Panc1 (cell line): ENCODE data around the gene BRICD5. TPM values are rescaled to one million over a fixed set of nuclear protein-coding genes. Genes with fewer than 3 reads are reported as not detected.

ENCODE experiments used
- ATAC-seq: fragments of 200-7000 bp; cut with Tn5 transposase; 2 replicates; pipeline ENCODE4 v1.9.1; 2020; ENCODE audit warnings: mild to moderate bottlenecking, moderate library complexity
- BruUV-seq: library from RNA; stranded (reverse); fragments of 400-500 nt; replicated peaks from 2 replicates; lab custom pipeline; 2021; lab: Mats Ljungman, UMichigan
- CTCF ChIA-PET: fragments of 300-600 bp; sonication (Branson Sonifier 250); formaldehyde crosslinking; loops from one replicate; lab custom pipeline; 2022; ENCODE audit warnings: antibody characterized with exemption; lab: Charles Lee
- POLR2A ChIA-PET: fragments of 300-600 bp; sonication (Branson Sonifier 250); formaldehyde crosslinking; loops from one replicate; lab custom pipeline; 2022; ENCODE audit warnings: antibody characterized with exemption; lab: Charles Lee
- DNase-seq: peaks from one replicate; pipeline ENCODE4 v3.0.0-alpha.2; 2010; ENCODE audit warnings: low read depth, low spot score
- H3K27ac ChIP-seq: 2 replicates; pipeline ENCODE4 v1.5.1; 2011; ENCODE audit warnings: mild to moderate bottlenecking, low read length, inconsistent platforms
- H3K27me3 ChIP-seq: fragments of 200-500 bp; sonication (Bioruptor generic); 2 replicates; pipeline ENCODE4 v1.6.0; 2014; ENCODE audit warnings: low read length, inconsistent platforms; ENCODE audit not compliant: control insufficient read depth, insufficient read depth
- H3K36me3 ChIP-seq: fragments of 200-500 bp; sonication (Bioruptor generic); 2 replicates; pipeline ENCODE4 v1.5.1; 2014; ENCODE audit warnings: inconsistent platforms, mild to moderate bottlenecking, low read length, moderate library complexity; ENCODE audit not compliant: control insufficient read depth, insufficient read depth
- H3K4me1 ChIP-seq: 2 replicates; pipeline ENCODE4 v1.5.1; 2011; ENCODE audit warnings: inconsistent platforms, mild to moderate bottlenecking, low read length, moderate library complexity; ENCODE audit not compliant: control insufficient read depth, insufficient read depth
- H3K4me3 ChIP-seq, 2 experiments: 2 replicates each; pipeline ENCODE4 v1.5.1; 2011 to 2012; ENCODE audit warnings: low read depth in 2 of 2, low read length in 2 of 2, mild to moderate bottlenecking in 2 of 2, inconsistent platforms in 1 of 2, moderate library complexity in 1 of 2
- H3K9me3 ChIP-seq: fragments of 200-500 bp; sonication (Bioruptor generic); 2 replicates; pipeline ENCODE4 v1.5.1; 2014; ENCODE audit warnings: low read depth, mild to moderate bottlenecking, inconsistent platforms, low read length, moderate library complexity; ENCODE audit not compliant: control insufficient read depth, insufficient read depth
- POLR2AphosphoS5 ChIP-seq: IDR thresholded peaks from 2 replicates; pipeline ENCODE4 v1.6.1; 2012; ENCODE audit warnings: mild to moderate bottlenecking, low read depth, low read length, moderate library complexity
- SIN3A ChIP-seq: IDR thresholded peaks from 2 replicates; pipeline ENCODE4 v1.6.1; 2012; ENCODE audit warnings: low read depth, mild to moderate bottlenecking, low read length, moderate library complexity, borderline replicate concordance; ENCODE audit not compliant: insufficient read depth
- TCF7L2 ChIP-seq: IDR thresholded peaks from 2 replicates; pipeline ENCODE4 v1.6.1; 2011; ENCODE audit warnings: mild to moderate bottlenecking, low read depth, low read length, inconsistent platforms
- in situ Hi-C: cut with HindIII; loops from 2 replicates; pipeline ENCODE4 v1.10.0; 2016; ENCODE audit warnings: low sequenced_read_pairs, low pct_unique_long_range_greater_than_20kb
- intact Hi-C: fragments of 100-400 bp; cut with micrococcal nuclease; formaldehyde crosslinking; loops from one replicate; pipeline ENCODE4 v1.10.0; 2022; ENCODE audit not compliant: unreplicated experiment
- total RNA-seq: library from RNA; stranded (reverse); gene quantifications from one replicate; pipeline ENCODE4 v1.2.1, GENCODE V29; 2021; ENCODE audit not compliant: unreplicated experiment
- TF ChIP-seq, protein P1 (sequence below): fragments of 450-650 bp; IDR thresholded peaks from 2 replicates; pipeline ENCODE4 v1.5.1; 2017; ENCODE audit warnings: mild to moderate bottlenecking
- TF ChIP-seq, protein P2 (sequence below), 2 experiments: IDR thresholded peaks; 2 replicates each; pipeline ENCODE4 v1.6.1; 2011 to 2012; ENCODE audit warnings: low read depth in 2 of 2, control low read depth in 1 of 2, low read length in 1 of 2, mild to moderate bottlenecking in 1 of 2, moderate library complexity in 1 of 2; ENCODE audit not compliant: insufficient read depth in 1 of 2

Gene BRICD5
- total RNA-seq, 1 experiment from 2014 or later, result 8.7 TPM

DNA sequence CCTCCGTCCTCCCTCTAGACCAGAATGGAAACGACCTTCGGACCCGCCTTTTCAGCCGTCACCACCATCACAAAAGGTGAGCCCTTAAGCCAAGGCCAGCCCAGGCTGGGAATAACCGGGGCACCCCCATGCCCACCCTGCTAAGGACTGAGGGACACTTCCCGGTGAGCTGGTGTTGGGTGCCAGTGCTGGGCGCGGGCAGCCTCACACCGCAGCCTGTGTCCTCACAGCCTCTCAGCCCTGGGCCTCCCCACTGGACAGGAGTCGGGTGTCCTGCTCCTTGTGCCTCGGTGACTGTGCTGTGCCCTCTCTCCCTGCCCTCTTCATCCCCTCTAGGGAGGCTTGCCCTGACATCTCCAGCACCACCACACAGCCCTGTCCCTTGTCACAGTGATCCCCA lies 44.8 kb downstream of the BRICD5 start:
- no TSS peak for BruUV-seq
- ChIA-PET POLR2A (interaction anchor here (0.9 kb wide), 1 partner anchor 11 kb away, joined by 3 read pairs; the partner anchor contains the start of gene TRAF7), CTCF (no interaction called here)
- Histone ChIP-seq H3K27ac (no peak overlapping the region), H3K36me3 (peaks cover 4% of the 10 kb centered on the region; the same call in 1 of the 2 replicates), H3K4me3 (no peak overlapping the region), H3K27me3 (no peaks in the 10 kb centered on the region), H3K4me1 (no peaks in the 10 kb centered on the region), H3K9me3 (no peaks in the 10 kb centered on the region)
- DNase-seq (no peak), ATAC-seq (no peak)
- TF ChIP-seq SIN3A, result no peak
- in situ Hi-C loops (no loop called here), intact Hi-C loops (no loop called here)

DNA sequence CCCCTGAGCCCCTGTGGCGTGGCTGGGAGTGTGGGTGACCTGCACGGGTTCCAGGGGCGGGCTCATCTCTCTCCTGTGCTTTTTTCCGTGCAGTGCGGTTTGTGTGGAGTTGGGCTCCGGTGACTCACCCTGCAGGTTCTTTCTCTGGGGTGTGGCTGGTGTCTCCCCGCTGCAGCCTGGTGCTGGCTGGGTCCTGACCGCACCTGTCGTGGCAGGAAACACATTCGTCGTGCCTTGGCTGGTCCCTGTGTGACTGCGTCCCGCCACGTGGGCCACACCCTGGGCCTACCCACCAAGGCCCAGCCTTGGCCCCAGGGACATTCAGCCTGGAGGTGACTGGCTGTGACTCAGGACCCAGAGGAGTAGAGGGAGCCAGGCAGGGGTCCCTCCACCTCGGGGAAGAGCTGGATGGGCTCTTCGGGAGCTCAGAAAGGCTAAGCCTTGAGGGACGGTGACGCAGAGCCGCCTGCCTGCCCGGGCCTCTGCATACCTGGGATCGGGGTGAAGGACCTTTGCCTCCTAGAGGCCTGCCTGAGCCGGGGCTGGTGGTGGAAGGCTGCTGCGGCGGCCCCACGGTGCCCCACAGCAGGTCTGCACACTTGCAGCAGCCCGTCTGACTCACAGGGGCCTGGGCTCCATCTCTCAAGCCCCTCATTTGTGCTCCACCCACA lies 47.3 kb downstream of the BRICD5 start:
- CTCF ChIA-PET, result no interaction called here
- Histone ChIP-seq H3K9me3 (no peaks in the 10 kb centered on the region), H3K4me1 (peaks cover 18% of the 10 kb centered on the region), H3K4me3 (no peak overlapping the region), H3K36me3 (peaks cover 3% of the 10 kb centered on the region; the same call in 1 of the 2 replicates), H3K27me3 (no peaks in the 10 kb centered on the region), H3K27ac (no peak overlapping the region)
- ATAC-seq, result no peak
- no TSS peak for BruUV-seq
- in situ Hi-C loops (no loop called here), intact Hi-C loops (no loop called here)
- POLR2A ChIA-PET, result interaction anchor here (0.6 kb wide), 1 partner anchor 14 kb away, joined by 3 read pairs; no protein-coding TSS in a partner anchor
- DNase-seq, result no peak
- TF ChIP-seq POLR2AphosphoS5, result no peak
- TF ChIP-seq TCF7L2, result no peak
- TF ChIP-seq, protein P1, sequence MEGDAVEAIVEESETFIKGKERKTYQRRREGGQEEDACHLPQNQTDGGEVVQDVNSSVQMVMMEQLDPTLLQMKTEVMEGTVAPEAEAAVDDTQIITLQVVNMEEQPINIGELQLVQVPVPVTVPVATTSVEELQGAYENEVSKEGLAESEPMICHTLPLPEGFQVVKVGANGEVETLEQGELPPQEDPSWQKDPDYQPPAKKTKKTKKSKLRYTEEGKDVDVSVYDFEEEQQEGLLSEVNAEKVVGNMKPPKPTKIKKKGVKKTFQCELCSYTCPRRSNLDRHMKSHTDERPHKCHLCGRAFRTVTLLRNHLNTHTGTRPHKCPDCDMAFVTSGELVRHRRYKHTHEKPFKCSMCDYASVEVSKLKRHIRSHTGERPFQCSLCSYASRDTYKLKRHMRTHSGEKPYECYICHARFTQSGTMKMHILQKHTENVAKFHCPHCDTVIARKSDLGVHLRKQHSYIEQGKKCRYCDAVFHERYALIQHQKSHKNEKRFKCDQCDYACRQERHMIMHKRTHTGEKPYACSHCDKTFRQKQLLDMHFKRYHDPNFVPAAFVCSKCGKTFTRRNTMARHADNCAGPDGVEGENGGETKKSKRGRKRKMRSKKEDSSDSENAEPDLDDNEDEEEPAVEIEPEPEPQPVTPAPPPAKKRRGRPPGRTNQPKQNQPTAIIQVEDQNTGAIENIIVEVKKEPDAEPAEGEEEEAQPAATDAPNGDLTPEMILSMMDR, result no peak
- TF ChIP-seq, protein P2, sequence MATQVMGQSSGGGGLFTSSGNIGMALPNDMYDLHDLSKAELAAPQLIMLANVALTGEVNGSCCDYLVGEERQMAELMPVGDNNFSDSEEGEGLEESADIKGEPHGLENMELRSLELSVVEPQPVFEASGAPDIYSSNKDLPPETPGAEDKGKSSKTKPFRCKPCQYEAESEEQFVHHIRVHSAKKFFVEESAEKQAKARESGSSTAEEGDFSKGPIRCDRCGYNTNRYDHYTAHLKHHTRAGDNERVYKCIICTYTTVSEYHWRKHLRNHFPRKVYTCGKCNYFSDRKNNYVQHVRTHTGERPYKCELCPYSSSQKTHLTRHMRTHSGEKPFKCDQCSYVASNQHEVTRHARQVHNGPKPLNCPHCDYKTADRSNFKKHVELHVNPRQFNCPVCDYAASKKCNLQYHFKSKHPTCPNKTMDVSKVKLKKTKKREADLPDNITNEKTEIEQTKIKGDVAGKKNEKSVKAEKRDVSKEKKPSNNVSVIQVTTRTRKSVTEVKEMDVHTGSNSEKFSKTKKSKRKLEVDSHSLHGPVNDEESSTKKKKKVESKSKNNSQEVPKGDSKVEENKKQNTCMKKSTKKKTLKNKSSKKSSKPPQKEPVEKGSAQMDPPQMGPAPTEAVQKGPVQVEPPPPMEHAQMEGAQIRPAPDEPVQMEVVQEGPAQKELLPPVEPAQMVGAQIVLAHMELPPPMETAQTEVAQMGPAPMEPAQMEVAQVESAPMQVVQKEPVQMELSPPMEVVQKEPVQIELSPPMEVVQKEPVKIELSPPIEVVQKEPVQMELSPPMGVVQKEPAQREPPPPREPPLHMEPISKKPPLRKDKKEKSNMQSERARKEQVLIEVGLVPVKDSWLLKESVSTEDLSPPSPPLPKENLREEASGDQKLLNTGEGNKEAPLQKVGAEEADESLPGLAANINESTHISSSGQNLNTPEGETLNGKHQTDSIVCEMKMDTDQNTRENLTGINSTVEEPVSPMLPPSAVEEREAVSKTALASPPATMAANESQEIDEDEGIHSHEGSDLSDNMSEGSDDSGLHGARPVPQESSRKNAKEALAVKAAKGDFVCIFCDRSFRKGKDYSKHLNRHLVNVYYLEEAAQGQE (IDR thresholded peaks at IDR 0.05; ENCODE audit: insufficient read depth in 1 of 2, low read depth in 2 of 2, low read length in 1 of 2), result no peak
- no peak for TF ChIP-seq SIN3A

DNA sequence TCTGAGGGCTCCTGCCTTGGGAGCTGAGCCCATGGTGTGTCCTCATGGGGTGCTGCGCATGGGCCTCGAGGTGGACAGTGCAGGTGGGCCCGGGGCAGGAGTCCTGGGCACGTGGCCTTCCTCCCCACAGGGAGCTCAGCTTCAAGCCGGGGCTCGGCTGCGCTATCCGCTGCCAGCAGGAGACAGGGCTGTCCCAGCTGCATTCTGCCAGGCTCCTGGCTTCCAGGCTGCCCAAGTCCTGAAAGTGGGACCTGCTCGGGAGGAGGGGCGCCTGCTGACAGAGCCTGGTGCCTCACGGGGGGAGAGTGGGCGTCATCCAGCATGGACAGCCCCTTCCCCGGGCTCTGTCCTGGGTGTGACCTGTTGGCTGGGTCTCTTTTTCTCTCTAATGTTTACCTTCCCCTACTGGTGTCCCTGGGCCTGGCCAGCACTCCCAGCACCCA lies 48.0 kb downstream of the BRICD5 start:
- ATAC-seq (no peak), DNase-seq (no peak)
- no peaks in the 10 kb centered on the region for H3K27me3 ChIP-seq
- POLR2A ChIA-PET, result interaction anchor here (0.6 kb wide), 1 partner anchor 15 kb away, joined by 3 read pairs; no protein-coding TSS in a partner anchor
- no peak overlapping the region for H3K27ac ChIP-seq
- H3K9me3 ChIP-seq, result no peaks in the 10 kb centered on the region
- no peak for TF ChIP-seq SIN3A
- no peak for TF ChIP-seq TCF7L2
- no peak for TF ChIP-seq POLR2AphosphoS5
- TF ChIP-seq, protein P2 (IDR thresholded peaks at IDR 0.05; ENCODE audit: insufficient read depth in 1 of 2, low read depth in 2 of 2, low read length in 1 of 2), result no peak
- TF ChIP-seq, protein P1, result no peak
- peaks cover 3% of the 10 kb centered on the region; the same call in 1 of the 2 replicates for H3K36me3 ChIP-seq
- H3K4me1 ChIP-seq, result peaks cover 24% of the 10 kb centered on the region
- no peak overlapping the region for H3K4me3 ChIP-seq
- in situ Hi-C loops, result no loop called here
- CTCF ChIA-PET, result no interaction called here
- intact Hi-C loops, result no loop called here
- no TSS peak for BruUV-seq
